AG04450 (cell line): Measurements from ENCODE around the gene GPN1. TPM values are rescaled to one million over a fixed set of nuclear protein-coding genes. Genes with fewer than 3 reads are reported as not detected.

Experiments
- CTCF ChIA-PET: fragments of 300-600, 350-600 bp; formaldehyde crosslinking; extraction: SDS; loops from one replicate; lab custom pipeline; 2022; ENCODE audit warnings: antibody characterized with exemption, inconsistent platforms; lab: Charles Lee
- POLR2A ChIA-PET: fragments of 350-600 bp; formaldehyde crosslinking; extraction: SDS; loops from one replicate; lab custom pipeline; 2021; ENCODE audit warnings: antibody characterized with exemption, inconsistent platforms; lab: Yijun Ruan, JAX
- DNase-seq: peaks from one replicate; pipeline ENCODE4 v3.0.0-alpha.2; 2011; ENCODE audit warnings: low read depth, low spot score
- H3K27ac ChIP-seq: one replicate; pipeline ENCODE4 v1.5.1; 2012; ENCODE audit warnings: low read depth, low read length, control low read depth
- H3K27me3 ChIP-seq: one replicate; pipeline ENCODE4 v1.6.0; 2012; ENCODE audit warnings: low read length; ENCODE audit not compliant: control insufficient read depth, insufficient read depth
- H3K4me3 ChIP-seq: 2 replicates; pipeline ENCODE4 v1.5.1; 2011; ENCODE audit warnings: mild to moderate bottlenecking, low read depth, low read length, control low read depth
- H3K9me3 ChIP-seq: 2 replicates; pipeline ENCODE4 v1.5.1; 2012; ENCODE audit warnings: low read length; ENCODE audit not compliant: control insufficient read depth, insufficient read depth
- CTCF ChIP-seq: IDR thresholded peaks from 2 replicates; pipeline ENCODE4 v1.5.1; 2011; ENCODE audit warnings: low read depth, low read length, control low read depth, inconsistent platforms
- polyA plus RNA-seq: library from polyadenylated mRNA; depleted of rRNA; stranded (reverse); fragments of >200 nt; gene quantifications from 2 replicates; pipeline ENCODE4 v1.2.3, GENCODE V29; 2011

GPN1 gene
- polyA plus RNA-seq, 1 experiment, result 73.6 TPM

GRCh38 chr2:27638709-27639108 lies 9.9 kb downstream of the GPN1 start:
- no peak overlapping the region for H3K4me3 ChIP-seq
- ChIA-PET CTCF (interaction anchor here (1.3 kb wide), 1 partner anchor 45 kb away, joined by 4 read pairs; no protein-coding TSS in a partner anchor), POLR2A (no interaction called here)
- no peak overlapping the region for H3K27ac ChIP-seq
- no peaks in the 10 kb centered on the region for H3K9me3 ChIP-seq
- no peak for TF ChIP-seq CTCF
- DNase-seq, result peak; percentile 53
- no peaks in the 10 kb centered on the region for H3K27me3 ChIP-seq

GRCh38 chr2:27640722-27641245 lies 11.9 kb downstream of the GPN1 start:
- CTCF ChIA-PET, result no interaction called here

DNA sequence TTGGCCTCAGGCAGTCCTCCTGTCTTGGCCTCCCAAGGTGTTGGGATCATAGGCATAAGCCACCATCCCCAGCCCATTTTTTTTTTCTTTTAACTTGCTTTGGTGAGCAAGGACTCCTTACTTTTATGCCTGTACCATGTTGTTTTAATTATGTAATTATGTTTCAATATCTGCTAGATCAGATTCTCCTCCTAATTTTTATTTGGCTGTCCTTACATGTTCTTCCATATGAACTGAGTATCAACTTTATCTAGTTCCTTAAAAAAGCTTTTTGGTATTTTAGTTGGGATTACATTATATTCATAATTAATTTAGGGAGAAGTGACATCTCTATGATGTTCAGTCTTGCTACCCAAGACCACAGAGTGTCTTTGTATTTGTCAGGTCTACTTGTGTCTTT lies 16.3 kb downstream of the GPN1 start:
- Histone ChIP-seq H3K9me3 (no peaks in the 10 kb centered on the region), H3K4me3 (no peak overlapping the region), H3K27ac (no peak overlapping the region), H3K27me3 (no peaks in the 10 kb centered on the region)
- DNase-seq, result no peak
- TF ChIP-seq CTCF, result no peak
- POLR2A ChIA-PET, result no interaction called here
- CTCF ChIA-PET, result no interaction called here

More at GRCh38 chr2:27640722-27641245, 11.9 kb downstream of the GPN1 start:
- Histone ChIP-seq H3K27me3 (no peaks in the 10 kb centered on the region), H3K9me3 (no peaks in the 10 kb centered on the region), H3K4me3 (no peak overlapping the region), H3K27ac (no peak overlapping the region)
- TF ChIP-seq CTCF, result no peak
- POLR2A ChIA-PET, result interaction anchor here (0.6 kb wide), 1 partner anchor 58 kb away, joined by 4 read pairs; no protein-coding TSS in a partner anchor
- DNase-seq, result no peak

- POLR2A ChIA-PET, result interaction anchor here (0.5 kb wide), 1 partner anchor 17 kb away, joined by 6 read pairs; no protein-coding TSS in a partner anchor
- Histone ChIP-seq H3K27ac (no peak overlapping the region), H3K27me3 (no peaks in the 10 kb centered on the region), H3K4me3 (no peak overlapping the region), H3K9me3 (no peaks in the 10 kb centered on the region)
- DNase-seq, result no peak
- TF ChIP-seq CTCF, result 0 out of 2 replicates have a peak, but pooled peaks have one; percentile 19
- CTCF ChIA-PET, result interaction anchor here (1.6 to 2.0 kb wide), 2 partner anchors 37 to 240 kb away, joined by 3 to 11 read pairs; no protein-coding TSS in a partner anchor
Observed at GRCh38 chr2:27647289-27647688, 18.4 kb downstream of the GPN1 start.

- ChIA-PET POLR2A (no interaction called here), CTCF (interaction anchor here (1.6 to 2.0 kb wide), 2 partner anchors 36 to 241 kb away, joined by 3 to 11 read pairs; no protein-coding TSS in a partner anchor)
- no peak for DNase-seq
- Histone ChIP-seq H3K9me3 (no peaks in the 10 kb centered on the region), H3K4me3 (no peak overlapping the region), H3K27ac (no peak overlapping the region), H3K27me3 (no peaks in the 10 kb centered on the region)
- no peak for TF ChIP-seq CTCF
Observed at GRCh38 chr2:27647737-27648136, 18.9 kb downstream of the GPN1 start.
